Epithelial cell of proximal tubule (primary cell): ENCODE results near the gene NLRC3. TPM values are rescaled to one million over a fixed set of nuclear protein-coding genes. Genes with fewer than 3 reads are reported as not detected.

Experiments used
- DNase-seq: peaks from one replicate; pipeline ENCODE4 v3.0.0-alpha.2; 2011; ENCODE audit warnings: low read depth
- H3K4me3 ChIP-seq: 2 replicates; pipeline ENCODE4 v1.5.1; 2011; ENCODE audit warnings: low read depth, mild to moderate bottlenecking, low read length
- total RNA-seq: library from RNA; depleted of rRNA; stranded (reverse); fragments of >200 nt; gene quantifications from 2 replicates; pipeline ENCODE4 v1.2.3, GENCODE V29; 2015
- TF ChIP-seq, protein P1 (sequence below): conservative IDR thresholded peaks from 2 replicates; pipeline ENCODE4 v1.5.1; 2012; ENCODE audit warnings: low read depth, mild to moderate bottlenecking, low read length

The NLRC3 gene
- total RNA-seq, 1 donor from 2014 or later = not detected

DNA sequence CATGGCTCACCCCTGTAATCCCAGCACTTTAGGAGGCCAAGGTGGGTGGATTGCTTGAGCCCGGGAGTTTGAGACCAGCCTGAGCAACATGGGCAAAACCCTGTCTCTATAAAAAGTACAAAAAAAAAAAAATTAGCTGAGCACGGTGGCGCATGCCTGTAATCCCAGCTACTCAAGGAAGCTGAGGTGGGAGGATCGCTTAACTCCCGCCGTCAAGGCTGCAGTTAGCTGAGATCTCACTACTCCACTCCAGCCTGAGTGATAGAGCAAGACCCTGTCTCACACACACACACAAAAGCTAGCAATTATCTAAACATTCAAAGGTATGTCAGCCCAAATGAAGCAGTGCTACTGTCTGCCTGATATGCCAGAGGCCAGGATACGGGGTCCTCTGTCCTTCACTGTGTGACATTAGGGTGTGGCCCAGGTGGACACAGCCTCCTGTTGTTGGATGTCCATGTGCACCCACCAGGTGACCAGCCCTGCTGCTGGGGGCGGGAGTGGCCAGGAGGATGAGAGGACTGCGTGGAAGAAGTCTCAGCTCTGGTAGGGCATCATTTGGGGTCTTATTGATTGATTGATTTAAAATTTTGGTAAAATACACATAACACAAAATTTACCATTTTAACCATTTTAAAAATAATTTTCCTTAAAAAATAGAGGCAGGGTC lies 3.9 kb downstream of the NLRC3 start:
- no peak for DNase-seq
- TF ChIP-seq, protein P1, sequence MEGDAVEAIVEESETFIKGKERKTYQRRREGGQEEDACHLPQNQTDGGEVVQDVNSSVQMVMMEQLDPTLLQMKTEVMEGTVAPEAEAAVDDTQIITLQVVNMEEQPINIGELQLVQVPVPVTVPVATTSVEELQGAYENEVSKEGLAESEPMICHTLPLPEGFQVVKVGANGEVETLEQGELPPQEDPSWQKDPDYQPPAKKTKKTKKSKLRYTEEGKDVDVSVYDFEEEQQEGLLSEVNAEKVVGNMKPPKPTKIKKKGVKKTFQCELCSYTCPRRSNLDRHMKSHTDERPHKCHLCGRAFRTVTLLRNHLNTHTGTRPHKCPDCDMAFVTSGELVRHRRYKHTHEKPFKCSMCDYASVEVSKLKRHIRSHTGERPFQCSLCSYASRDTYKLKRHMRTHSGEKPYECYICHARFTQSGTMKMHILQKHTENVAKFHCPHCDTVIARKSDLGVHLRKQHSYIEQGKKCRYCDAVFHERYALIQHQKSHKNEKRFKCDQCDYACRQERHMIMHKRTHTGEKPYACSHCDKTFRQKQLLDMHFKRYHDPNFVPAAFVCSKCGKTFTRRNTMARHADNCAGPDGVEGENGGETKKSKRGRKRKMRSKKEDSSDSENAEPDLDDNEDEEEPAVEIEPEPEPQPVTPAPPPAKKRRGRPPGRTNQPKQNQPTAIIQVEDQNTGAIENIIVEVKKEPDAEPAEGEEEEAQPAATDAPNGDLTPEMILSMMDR = no peak
- no peak overlapping the region for H3K4me3 ChIP-seq

DNA sequence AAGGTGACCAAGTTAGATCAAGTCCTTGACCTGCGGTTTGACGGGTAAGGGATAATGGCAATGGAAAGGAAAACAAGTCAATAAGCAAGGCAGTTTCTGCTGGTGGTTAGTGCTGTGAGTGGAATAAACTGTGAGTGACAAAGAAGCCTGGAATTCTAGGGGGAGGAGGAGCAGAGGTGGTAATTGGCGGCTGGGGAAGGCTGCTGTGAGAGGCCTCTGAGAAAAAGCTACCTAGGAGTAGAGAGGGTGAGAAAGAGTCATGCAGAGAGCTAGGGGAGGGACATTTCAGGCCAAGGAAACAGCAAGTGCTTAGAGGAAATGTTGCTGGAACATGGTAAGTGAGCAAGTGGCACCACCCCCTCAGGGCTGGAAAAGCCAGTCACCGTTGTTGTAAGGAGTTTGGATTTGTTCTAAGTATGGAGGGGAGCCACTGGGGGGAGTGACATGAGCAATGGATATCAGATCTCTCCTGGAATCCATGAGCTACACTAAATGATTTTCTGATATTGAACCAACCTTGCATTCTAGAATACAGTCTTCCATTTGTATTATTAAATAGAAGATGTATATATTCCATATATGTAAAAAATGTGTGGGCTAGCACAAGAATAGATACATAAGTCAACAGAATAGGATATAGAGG lies 6.7 kb downstream of the NLRC3 start:
- no peak overlapping the region for H3K4me3 ChIP-seq
- DNase-seq = no peak
- TF ChIP-seq, protein P1 = no peak

DNA sequence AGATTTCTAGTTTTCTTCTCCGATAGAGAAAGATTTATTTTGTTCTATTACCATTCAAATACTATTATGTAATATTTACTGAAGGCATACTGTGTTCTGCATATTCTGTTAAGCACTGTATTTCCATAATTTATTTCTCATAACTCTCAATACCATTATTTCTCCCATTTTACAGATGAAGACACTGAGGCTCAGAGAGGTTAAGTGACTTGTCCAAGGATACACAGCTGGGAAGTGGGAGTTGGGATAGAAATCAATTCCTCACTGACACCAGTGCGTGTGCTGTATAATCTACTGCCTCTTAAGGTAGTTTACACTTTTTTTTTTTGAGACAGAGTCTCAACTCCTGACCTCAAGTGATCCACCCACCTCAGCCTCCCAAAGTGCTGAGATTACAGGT lies 7.4 kb downstream of the NLRC3 start:
- TF ChIP-seq, protein P1 = no peak
- DNase-seq = no peak
- no peak overlapping the region for H3K4me3 ChIP-seq

DNA sequence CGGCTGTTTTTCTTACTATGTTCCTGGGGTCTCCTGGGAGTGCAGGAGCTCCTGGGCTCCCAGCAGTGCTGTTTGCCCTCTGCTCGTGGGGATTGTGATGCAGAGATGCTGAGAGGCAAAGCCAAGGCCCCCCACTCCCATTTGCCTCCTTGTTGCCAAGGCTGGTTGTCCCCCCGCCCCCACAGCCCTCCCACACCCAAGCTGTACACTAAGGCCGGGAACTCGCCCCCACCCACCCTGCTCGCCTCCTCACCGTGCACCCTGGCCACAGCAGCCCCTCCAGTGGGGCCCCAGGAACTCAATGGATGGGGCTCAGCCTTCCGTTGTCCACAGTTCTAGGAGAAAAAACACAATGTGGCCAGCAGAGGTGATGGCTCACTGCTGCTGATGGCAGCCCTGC lies 10.2 kb downstream of the NLRC3 start:
- TF ChIP-seq, protein P1 = no peak
- DNase-seq = no peak

DNA sequence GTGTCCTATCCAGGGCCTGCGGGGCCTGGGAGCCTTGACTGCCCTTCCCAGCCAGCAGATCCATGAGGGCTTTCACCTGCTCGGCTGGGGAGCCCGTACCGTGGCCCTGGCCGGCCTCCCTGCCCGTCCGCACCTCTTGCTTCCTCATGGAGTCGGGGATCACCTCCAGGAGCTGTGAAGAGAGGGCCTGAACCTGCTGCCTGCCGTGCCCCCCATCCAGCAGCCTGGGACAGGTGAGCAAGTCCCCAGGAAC lies 12.4 kb downstream of the NLRC3 start:
- TF ChIP-seq, protein P1 = no peak
- no peak overlapping the region for H3K4me3 ChIP-seq
- no peak for DNase-seq

More for the DNA sequence above, 10.2 kb downstream of the NLRC3 start:
- no peak overlapping the region for H3K4me3 ChIP-seq

DNA sequence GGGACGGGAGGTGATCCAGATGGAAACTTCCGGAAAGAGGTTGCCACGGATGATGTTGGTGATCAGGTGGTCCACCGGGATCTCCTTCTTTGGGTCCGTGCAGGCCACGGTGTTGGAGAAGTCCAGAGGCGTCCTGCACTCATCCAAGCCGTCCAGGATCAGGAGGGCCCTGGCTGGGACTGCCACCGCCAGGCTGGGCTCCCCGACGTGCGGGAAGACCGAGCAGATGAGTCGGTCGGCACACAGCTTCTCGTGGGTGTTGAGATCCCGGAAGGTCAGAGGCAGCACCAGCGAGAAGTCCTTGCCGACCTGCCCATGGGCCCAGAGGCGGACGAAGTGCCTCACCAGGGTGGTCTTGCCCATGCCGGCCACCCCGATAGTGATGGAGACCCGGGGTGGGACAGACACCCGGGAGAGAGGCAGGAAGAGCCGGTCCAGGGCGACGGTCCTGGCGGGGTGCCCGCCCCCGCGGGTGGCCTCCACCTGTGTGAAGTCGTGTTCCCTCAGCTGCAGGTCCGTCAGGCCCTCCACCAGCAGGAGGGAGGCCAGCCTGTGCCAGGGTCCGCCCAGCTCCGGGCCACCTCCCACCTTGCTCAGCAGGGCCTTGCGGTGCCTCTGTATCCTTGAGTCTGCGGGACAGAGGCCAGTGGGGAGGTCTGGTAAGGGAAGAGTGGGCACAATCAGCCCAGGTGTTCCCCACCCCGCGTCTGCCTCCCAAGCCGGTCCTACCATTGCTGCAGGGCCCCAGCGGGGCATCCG lies 12.9 kb downstream of the NLRC3 start:
- no peak overlapping the region for H3K4me3 ChIP-seq
- no peak for DNase-seq
- TF ChIP-seq, protein P1 = no peak
